ENCODE data around the gene DIAPH1.

DNA sequence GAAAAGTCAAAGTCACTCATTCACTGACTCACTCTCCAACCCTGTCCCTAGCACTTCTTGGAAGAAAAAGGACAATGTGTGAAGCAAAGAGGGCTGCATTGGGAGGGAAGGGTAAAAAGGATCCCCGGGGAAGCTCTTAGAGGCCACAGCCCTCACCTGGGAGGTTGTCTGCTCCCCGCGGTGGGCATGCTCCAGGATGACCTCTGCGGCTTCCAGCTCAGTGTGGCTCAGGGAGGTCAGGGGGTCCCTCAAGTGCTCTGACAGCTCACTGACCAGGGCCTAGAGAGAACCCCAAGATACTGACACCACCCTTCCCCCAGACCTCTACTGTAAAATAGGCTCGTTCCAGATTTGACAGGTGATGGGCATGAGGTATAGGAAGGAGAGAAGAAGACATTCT lies 28.4 kb upstream of the DIAPH1 start:
- TF ChIP-seq, protein P1, sequence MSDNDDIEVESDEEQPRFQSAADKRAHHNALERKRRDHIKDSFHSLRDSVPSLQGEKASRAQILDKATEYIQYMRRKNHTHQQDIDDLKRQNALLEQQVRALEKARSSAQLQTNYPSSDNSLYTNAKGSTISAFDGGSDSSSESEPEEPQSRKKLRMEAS (IDR thresholded peaks at IDR 0.05; ENCODE audit: low read depth, low read length), result no peak
- TF ChIP-seq, protein P2, sequence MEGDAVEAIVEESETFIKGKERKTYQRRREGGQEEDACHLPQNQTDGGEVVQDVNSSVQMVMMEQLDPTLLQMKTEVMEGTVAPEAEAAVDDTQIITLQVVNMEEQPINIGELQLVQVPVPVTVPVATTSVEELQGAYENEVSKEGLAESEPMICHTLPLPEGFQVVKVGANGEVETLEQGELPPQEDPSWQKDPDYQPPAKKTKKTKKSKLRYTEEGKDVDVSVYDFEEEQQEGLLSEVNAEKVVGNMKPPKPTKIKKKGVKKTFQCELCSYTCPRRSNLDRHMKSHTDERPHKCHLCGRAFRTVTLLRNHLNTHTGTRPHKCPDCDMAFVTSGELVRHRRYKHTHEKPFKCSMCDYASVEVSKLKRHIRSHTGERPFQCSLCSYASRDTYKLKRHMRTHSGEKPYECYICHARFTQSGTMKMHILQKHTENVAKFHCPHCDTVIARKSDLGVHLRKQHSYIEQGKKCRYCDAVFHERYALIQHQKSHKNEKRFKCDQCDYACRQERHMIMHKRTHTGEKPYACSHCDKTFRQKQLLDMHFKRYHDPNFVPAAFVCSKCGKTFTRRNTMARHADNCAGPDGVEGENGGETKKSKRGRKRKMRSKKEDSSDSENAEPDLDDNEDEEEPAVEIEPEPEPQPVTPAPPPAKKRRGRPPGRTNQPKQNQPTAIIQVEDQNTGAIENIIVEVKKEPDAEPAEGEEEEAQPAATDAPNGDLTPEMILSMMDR (IDR thresholded peaks at IDR 0.05; ENCODE audit: low read depth, low read length), result no peak
